ENCODE results near the gene ATP6V0D1. TPM values are rescaled to one million over a fixed set of nuclear protein-coding genes. Genes with fewer than 3 reads are reported as not detected.

ATP6V0D1 gene
- total and polyA plus RNA-seq, 2 of the 4 experiments (the other 2 are of a cell fraction), result 112 to 124 TPM

- Histone ChIP-seq H3K9me1 (ENCODE audit: insufficient read depth, low read length) (peaks cover 5% of the 10 kb centered on the region; the same call in 1 of the 2 replicates), H3K79me1 (ENCODE audit: low read depth in 1 of 2, low read length in 2 of 2) (no peaks in the 10 kb centered on the region), H3K9ac (ENCODE audit: low read depth, low read length) (peak overlapping the region; percentile 45), H3K9me3 (ENCODE audit: control insufficient read depth, insufficient read depth, low read length) (no peaks in the 10 kb centered on the region), H3K4ac (ENCODE audit: low read depth, low read length) (peak overlapping the region; percentile 48), H4K91ac (ENCODE audit: insufficient read depth, low read depth, low read length) (peak overlapping the region; percentile 17; the same call in 1 of the 2 replicates), H3K4me1 (ENCODE audit: control insufficient read depth, insufficient read depth, low read length) (peaks cover 16% of the 10 kb centered on the region), H3K4me2 (ENCODE audit: low read depth, low read length) (peak overlapping the region; percentile 72), H2BK20ac (ENCODE audit: low read depth, low read length) (0 out of 2 replicates have a peak overlapping the region, but pooled peaks have one; percentile 55), H2AK5ac (ENCODE audit: low read depth, low read length) (peak overlapping the region; percentile 72), H3K27ac (ENCODE audit: insufficient read depth, low read length) (no peak overlapping the region), H3K14ac (replicated peaks; ENCODE audit: low read depth, low read length) (0 out of 2 replicates have a peak overlapping the region, but pooled peaks have one; percentile 44), H4K20me1 (ENCODE audit: insufficient read depth, low read length) (no peaks in the 10 kb centered on the region), H4K8ac (ENCODE audit: low read depth in 2 of 2, low read length in 2 of 2) (peak overlapping the region; percentile 38 to 80), H2BK5ac (ENCODE audit: low read depth, low read length, poor library complexity, severe bottlenecking) (no peak overlapping the region), H2BK120ac (ENCODE audit: low read depth, low read length) (peak overlapping the region; percentile 35; the same call in 1 of the 2 replicates), H2AFZ (replicated peaks; ENCODE audit: low read length, poor library complexity) (peak overlapping the region; percentile 96), H3K36me3 (ENCODE audit: control insufficient read depth, insufficient read depth, low read length) (no peaks in the 10 kb centered on the region), H3K23ac (ENCODE audit: low read depth, low read length) (0 out of 2 replicates have a peak overlapping the region, but pooled peaks have one; percentile 74), H3K27me3 (ENCODE audit: control insufficient read depth, insufficient read depth, low read length) (no peaks in the 10 kb centered on the region), H3K4me3 (ENCODE audit: insufficient read depth, low read depth, low read length) (peak overlapping the region; percentile 30), H3K18ac (ENCODE audit: low read depth, low read length) (peak overlapping the region; percentile 54; the same call in 1 of the 2 replicates), H4K5ac (ENCODE audit: low read depth, low read length) (peak overlapping the region; percentile 64), H2AK9ac (replicated peaks; ENCODE audit: low read depth, low read length, poor library complexity) (peak overlapping the region; percentile 31), H2BK15ac (ENCODE audit: low read depth, low read length) (no peak overlapping the region), H3K56ac (ENCODE audit: extremely low read depth, insufficient read depth, low read length) (0 out of 2 replicates have a peak overlapping the region, but pooled peaks have one; percentile 10)
- intact Hi-C loops (cut with micrococcal nuclease), result loop anchor here (5.0 kb wide), 1 partner anchor 146 kb away; the partner anchor contains the start of genes FHOD1 and SLC9A5
- DNase-seq (no peak), ATAC-seq (ENCODE audit: low read depth) (no peak)
- ChIA-PET POLR2A (ENCODE audit: unreplicated experiment) (interaction anchor here (0.8 kb wide), 1 partner anchor 133 kb away, joined by 3 read pairs; no protein-coding TSS in a partner anchor), CTCF (interaction anchor here (1.0 kb wide), 1 partner anchor 133 kb away, joined by 3 read pairs; no protein-coding TSS in a partner anchor)
- TF ChIP-seq BHLHE40 (IDR thresholded peaks at IDR 0.05; ENCODE audit: low read depth, low read length) (no peak), FOS (IDR thresholded peaks at IDR 0.05; ENCODE audit: low read depth, low read length) (no peak), CHD1 (IDR thresholded peaks at IDR 0.05; ENCODE audit: low read depth, low read length) (no peak), CTCF (conservative IDR thresholded peaks at IDR 0.05; ENCODE audit: low read depth, low read length) (no peak), USF2 (IDR thresholded peaks at IDR 0.05; ENCODE audit: low read depth, low read length) (no peak)
- 47% methylated on average over 10 of the region's 20 CpGs; no CpG with 5 or more reads in 1 of the 2 experiments for WGBS, 2 experiments (ENCODE audit: extremely low coverage in 2 of 2, insufficient read length in 1 of 2)
- dilution Hi-C loops (cut with HindIII; ENCODE audit: low sequenced_read_pairs, unreplicated experiment), result no loop called here
- in situ Hi-C loops (cut with MboI; ENCODE audit: low sequenced_read_pairs), result no loop called here
- no TSS peak for BruUV-seq (replicated peaks)
Measured at GRCh38 chr16:67393788-67394154, 87.2 kb downstream of the ATP6V0D1 start.
